Parathyroid adenoma (tissue), 2 donors: ENCODE data around the gene HDHD2.

ENCODE experiments used
- H2AFZ ChIP-seq: fragments of 300-600 bp; sonication (generic); one replicate; pipeline ENCODE4 v1.7.0; 2017; ENCODE audit warnings: antibody characterized with exemption, mild to moderate bottlenecking
- H3K27ac ChIP-seq: fragments of 300-600 bp; sonication (generic); one replicate; pipeline ENCODE4 v1.7.0; 2017
- H3K27me3 ChIP-seq: fragments of 300-600 bp; sonication (generic); one replicate; pipeline ENCODE4 v1.7.0; 2017; ENCODE audit warnings: low read length; ENCODE audit not compliant: control insufficient read depth, insufficient read depth
- H3K36me3 ChIP-seq: fragments of 300-600 bp; sonication (generic); one replicate; pipeline ENCODE4 v1.7.0; 2017; ENCODE audit warnings: low read length; ENCODE audit not compliant: control insufficient read depth, insufficient read depth
- H3K4me1 ChIP-seq: fragments of 300-600 bp; sonication (generic); one replicate; pipeline ENCODE4 v1.7.0; 2017; ENCODE audit warnings: control low read depth
- H3K4me2 ChIP-seq: fragments of 300-600 bp; sonication (generic); one replicate; pipeline ENCODE4 v1.7.0; 2017; ENCODE audit warnings: low read length
- H3K4me3 ChIP-seq: fragments of 300-600 bp; sonication (generic); one replicate; pipeline ENCODE4 v1.7.0; 2017; ENCODE audit warnings: low read depth, low read length
- H3K79me2 ChIP-seq: fragments of 300-600 bp; sonication (generic); one replicate; pipeline ENCODE4 v1.7.0; 2017; ENCODE audit warnings: control low read depth
- H3K9ac ChIP-seq: fragments of 300-600 bp; sonication (generic); one replicate; pipeline ENCODE4 v1.7.0; 2017; ENCODE audit warnings: mild to moderate bottlenecking
- H3K9me3 ChIP-seq: fragments of 300-600 bp; sonication (generic); one replicate; pipeline ENCODE4 v1.7.0; 2017; ENCODE audit warnings: low read length; ENCODE audit not compliant: control insufficient read depth
- CTCF ChIP-seq: fragments of 300-600 bp; sonication (generic); IDR thresholded peaks from one replicate; pipeline ENCODE4 v1.7.0; 2017; ENCODE audit warnings: antibody characterized with exemption, mild to moderate bottlenecking
- donor health status: primary hyperparathyroidism.

The HDHD2 gene

GRCh38 chr18:47174545-47175116, 24.3 kb upstream of the HDHD2 start:
- Histone ChIP-seq H3K27ac (peak overlapping the region; percentile 39), H3K36me3 (no peaks in the 10 kb centered on the region), H3K4me2 (peak overlapping the region; percentile 60), H3K27me3 (no peaks in the 10 kb centered on the region), H3K4me1 (peaks cover 11% of the 10 kb centered on the region), H3K9ac (no peak overlapping the region), H3K79me2 (peaks cover 36% of the 10 kb centered on the region), H3K4me3 (peak overlapping the region; percentile 95), H2AFZ (no peak overlapping the region), H3K9me3 (no peaks in the 10 kb centered on the region)
- TF ChIP-seq CTCF = no peak

GRCh38 chr18:47172476-47172875, 22.2 kb upstream of the HDHD2 start:
- TF ChIP-seq CTCF = no peak
- Histone ChIP-seq H3K9ac (no peak overlapping the region), H3K9me3 (no peaks in the 10 kb centered on the region), H2AFZ (no peak overlapping the region), H3K27me3 (no peaks in the 10 kb centered on the region), H3K36me3 (no peaks in the 10 kb centered on the region), H3K4me1 (peaks cover 11% of the 10 kb centered on the region), H3K4me2 (no peak overlapping the region), H3K79me2 (peaks cover 44% of the 10 kb centered on the region), H3K4me3 (no peak overlapping the region), H3K27ac (no peak overlapping the region)

GRCh38 chr18:47168913-47169312, 18.6 kb upstream of the HDHD2 start:
- H3K27ac ChIP-seq = no peak overlapping the region
- no peak for TF ChIP-seq CTCF
- H2AFZ ChIP-seq = no peak overlapping the region
- H3K4me3 ChIP-seq = no peak overlapping the region
- no peaks in the 10 kb centered on the region for H3K9me3 ChIP-seq
- H3K36me3 ChIP-seq = no peaks in the 10 kb centered on the region
- peaks cover 24% of the 10 kb centered on the region for H3K79me2 ChIP-seq
- no peak overlapping the region for H3K9ac ChIP-seq
- peaks cover 1% of the 10 kb centered on the region for H3K4me1 ChIP-seq
- no peak overlapping the region for H3K4me2 ChIP-seq
- no peaks in the 10 kb centered on the region for H3K27me3 ChIP-seq

DNA sequence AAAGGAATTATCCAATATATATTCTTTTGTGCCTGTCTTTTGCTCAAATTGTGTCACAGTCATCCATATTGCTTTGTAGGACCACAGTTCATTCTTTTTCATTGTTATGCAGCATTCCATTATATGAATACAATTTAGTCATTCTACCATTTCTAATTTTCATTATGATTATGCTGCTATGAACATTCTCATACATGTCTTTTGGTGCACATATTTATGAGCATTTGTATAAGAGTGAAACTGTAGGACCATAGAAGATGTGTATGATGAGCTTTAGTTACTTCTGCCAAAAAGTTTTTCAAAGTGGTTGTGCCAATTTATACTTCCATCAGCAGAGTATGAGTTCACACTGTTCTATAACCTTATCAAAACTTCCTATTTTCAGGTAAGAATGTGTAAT, 18.2 kb upstream of the HDHD2 start:
- TF ChIP-seq CTCF = no peak
- H3K27ac ChIP-seq = no peak overlapping the region
- no peaks in the 10 kb centered on the region for H3K4me1 ChIP-seq
- H3K9ac ChIP-seq = no peak overlapping the region
- H3K4me2 ChIP-seq = no peak overlapping the region
- no peaks in the 10 kb centered on the region for H3K27me3 ChIP-seq
- H3K79me2 ChIP-seq = peaks cover 21% of the 10 kb centered on the region
- no peaks in the 10 kb centered on the region for H3K36me3 ChIP-seq
- H3K4me3 ChIP-seq = no peak overlapping the region
- no peak overlapping the region for H2AFZ ChIP-seq
- no peaks in the 10 kb centered on the region for H3K9me3 ChIP-seq

GRCh38 chr18:47166294-47166693, 16.0 kb upstream of the HDHD2 start:
- Histone ChIP-seq H3K79me2 (peaks cover 25% of the 10 kb centered on the region), H3K36me3 (no peaks in the 10 kb centered on the region), H3K4me1 (no peaks in the 10 kb centered on the region), H3K9ac (no peak overlapping the region), H3K9me3 (no peaks in the 10 kb centered on the region), H3K27me3 (no peaks in the 10 kb centered on the region), H3K4me2 (no peak overlapping the region), H2AFZ (no peak overlapping the region), H3K27ac (no peak overlapping the region), H3K4me3 (no peak overlapping the region)
- no peak for TF ChIP-seq CTCF
